OCI-LY7 (cell line): Measurements from ENCODE around the gene PANK3. TPM values are rescaled to one million over a fixed set of nuclear protein-coding genes. Genes with fewer than 3 reads are reported as not detected.

ENCODE experiments used
- BruUV-seq: library from RNA; stranded (reverse); fragments of 400-500 nt; replicated peaks from 2 replicates; lab custom pipeline; 2021; lab: Mats Ljungman, UMichigan
- CTCF ChIA-PET: fragments of 300-600 bp; sonication (Branson Sonifier 250); formaldehyde crosslinking; loops from one replicate; lab custom pipeline; 2022; ENCODE audit warnings: antibody characterized with exemption; ENCODE audit not compliant: unreplicated experiment; lab: Charles Lee
- POLR2A ChIA-PET: fragments of 300-600 bp; sonication (Branson Sonifier 250); formaldehyde crosslinking; loops from one replicate; lab custom pipeline; 2022; ENCODE audit warnings: antibody characterized with exemption; lab: Charles Lee
- DNase-seq: peaks from one replicate; pipeline ENCODE4 v3.0.0-alpha.2; 2015; ENCODE audit warnings: low spot score
- H2AFZ ChIP-seq: fragments of 200-600 bp; sonication (generic), shearing (Covaris generic); 2 replicates; pipeline ENCODE4 v1.6.1; 2014; ENCODE audit warnings: mild to moderate bottlenecking, antibody characterized with exemption, low read length, moderate library complexity
- H3K27ac ChIP-seq: fragments of 200-600 bp; sonication (generic); 2 replicates; pipeline ENCODE4 v1.5.1; 2014; ENCODE audit warnings: mixed run types, low read depth, mild to moderate bottlenecking, moderate library complexity, low read length, inconsistent platforms; ENCODE audit not compliant: poor library complexity, severe bottlenecking
- H3K36me3 ChIP-seq: fragments of 200-600 bp; sonication (generic); 2 replicates; pipeline ENCODE4 v1.6.1; 2014; ENCODE audit warnings: mild to moderate bottlenecking, antibody characterized with exemption, low read length, moderate library complexity, mixed read lengths; ENCODE audit not compliant: insufficient read depth
- H3K4me1 ChIP-seq: fragments of 200-600 bp; sonication (generic); 2 replicates; pipeline ENCODE4 v1.5.1; 2014; ENCODE audit warnings: mild to moderate bottlenecking, low read length; ENCODE audit not compliant: insufficient read depth, poor library complexity, severe bottlenecking
- H3K4me2 ChIP-seq: fragments of 200-600 bp; sonication (generic); 2 replicates; pipeline ENCODE4 v1.6.1; 2014; ENCODE audit warnings: mild to moderate bottlenecking, low read length
- H3K4me3 ChIP-seq: fragments of 200-600 bp; sonication (generic); 2 replicates; pipeline ENCODE4 v1.5.1; 2014; ENCODE audit warnings: mild to moderate bottlenecking, low read depth, low read length; ENCODE audit not compliant: poor library complexity, severe bottlenecking
- H3K79me2 ChIP-seq: fragments of 200-600 bp; sonication (generic); 2 replicates; pipeline ENCODE4 v1.6.1; 2016; ENCODE audit warnings: low read depth, mild to moderate bottlenecking, low read length, moderate library complexity, mixed read lengths; ENCODE audit not compliant: insufficient read depth
- H3K9me2 ChIP-seq: fragments of 200-600 bp; sonication (generic); 2 replicates; pipeline ENCODE4 v1.6.1; 2016; ENCODE audit warnings: mild to moderate bottlenecking, low read length, mixed read lengths; ENCODE audit not compliant: insufficient read depth
- H3K9me3 ChIP-seq: fragments of 200-600 bp; sonication (generic); 2 replicates; pipeline ENCODE4 v1.6.1; 2014; ENCODE audit warnings: mild to moderate bottlenecking, mixed run types, low read length, mixed read lengths
- H4K20me1 ChIP-seq: fragments of 200-600 bp; sonication (generic); 2 replicates; pipeline ENCODE4 v1.6.1; 2014; ENCODE audit warnings: mild to moderate bottlenecking, antibody characterized with exemption, low read length, moderate library complexity, mixed read lengths; ENCODE audit not compliant: insufficient read depth
- EZH2phosphoT487 ChIP-seq: fragments of 200-600 bp; sonication (generic); IDR thresholded peaks from 2 replicates; pipeline ENCODE4 v1.6.1; 2018; ENCODE audit warnings: low read depth, borderline replicate concordance, mild to moderate bottlenecking, mixed run types, antibody characterized with exemption, low read length, moderate library complexity, mixed read lengths
- intact Hi-C: fragments of 100-400 bp; cut with micrococcal nuclease; formaldehyde crosslinking; loops from one replicate; pipeline ENCODE4 v1.10.0; 2022; ENCODE audit not compliant: unreplicated experiment
- microRNA-seq: library from miRNA; unstranded; fragments of <30 nt; microRNA quantifications from one replicate; pipeline ENCODE4 v1.2.0, GENCODE V29; 2022; ENCODE audit warnings: borderline replicate concordance
- small RNA-seq: library from RNA; depleted of rRNA; stranded (forward); fragments of <200 nt; gene quantifications from one replicate; pipeline ENCODE3, GENCODE V24; 2014
- total RNA-seq, 2 experiments: library from RNA; depleted of rRNA in 1 of 2; stranded (reverse); fragments of >200 nt in 1 of 2; shearing (Covaris generic) in 1 of 2; gene quantifications; 2 replicates each; pipeline ENCODE4 v1.2.3, GENCODE V29; 2014 to 2022
- TF ChIP-seq, protein P1 (sequence below): fragments of 200-600 bp; sonication (generic); conservative IDR thresholded peaks from 2 replicates; pipeline ENCODE4 v1.5.1; 2014; ENCODE audit warnings: mild to moderate bottlenecking, antibody characterized with exemption, low read length, moderate library complexity, mixed read lengths

Gene PANK3
- total RNA-seq, 2 experiments from 2014 or later, result 33.9 to 76.6 TPM

DNA sequence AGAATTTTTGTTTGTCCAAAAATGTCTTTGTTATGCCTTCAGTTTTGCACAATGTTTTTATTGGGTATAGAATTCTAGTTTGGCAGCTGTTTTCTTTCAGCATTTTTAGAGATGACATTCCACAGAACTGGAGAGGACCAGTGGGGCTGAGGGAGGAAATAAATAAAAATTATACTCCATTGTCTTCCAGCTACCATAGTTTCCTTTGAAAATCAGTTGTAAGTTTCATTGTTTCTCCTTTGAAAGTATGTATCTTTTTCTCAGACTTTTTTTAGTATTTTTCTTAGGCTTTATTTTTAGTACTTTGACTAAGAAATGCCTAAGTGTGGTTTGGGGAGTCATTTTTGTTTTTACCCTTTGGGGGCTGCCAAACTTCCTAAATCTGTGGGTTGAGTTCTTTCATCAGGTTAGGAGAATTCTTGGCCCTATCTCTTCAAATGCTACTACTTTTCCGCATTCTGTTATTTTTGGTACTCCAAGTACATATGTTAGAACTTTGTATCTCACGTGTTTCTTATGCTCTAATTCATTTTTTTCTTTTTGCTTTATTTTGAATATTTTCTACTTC is 65.2 kb downstream of the PANK3 start:
- POLR2A ChIA-PET, result no interaction called here
- Histone ChIP-seq H3K36me3 (peaks cover 100% of the 10 kb centered on the region), H4K20me1 (no peaks in the 10 kb centered on the region), H3K9me3 (peaks cover 16% of the 10 kb centered on the region), H3K4me1 (no peaks in the 10 kb centered on the region), H3K27ac (no peak overlapping the region), H3K79me2 (no peaks in the 10 kb centered on the region), H3K4me2 (no peak overlapping the region), H3K4me3 (no peak overlapping the region), H2AFZ (no peak overlapping the region), H3K9me2 (no peaks in the 10 kb centered on the region)
- CTCF ChIA-PET, result no interaction called here
- BruUV-seq, result no TSS peak
- intact Hi-C loops, result loop anchor here (2.0 kb wide), 1 partner anchor 45 kb away; no protein-coding TSS in a partner anchor
- no peak for DNase-seq
- TF ChIP-seq, protein P1, sequence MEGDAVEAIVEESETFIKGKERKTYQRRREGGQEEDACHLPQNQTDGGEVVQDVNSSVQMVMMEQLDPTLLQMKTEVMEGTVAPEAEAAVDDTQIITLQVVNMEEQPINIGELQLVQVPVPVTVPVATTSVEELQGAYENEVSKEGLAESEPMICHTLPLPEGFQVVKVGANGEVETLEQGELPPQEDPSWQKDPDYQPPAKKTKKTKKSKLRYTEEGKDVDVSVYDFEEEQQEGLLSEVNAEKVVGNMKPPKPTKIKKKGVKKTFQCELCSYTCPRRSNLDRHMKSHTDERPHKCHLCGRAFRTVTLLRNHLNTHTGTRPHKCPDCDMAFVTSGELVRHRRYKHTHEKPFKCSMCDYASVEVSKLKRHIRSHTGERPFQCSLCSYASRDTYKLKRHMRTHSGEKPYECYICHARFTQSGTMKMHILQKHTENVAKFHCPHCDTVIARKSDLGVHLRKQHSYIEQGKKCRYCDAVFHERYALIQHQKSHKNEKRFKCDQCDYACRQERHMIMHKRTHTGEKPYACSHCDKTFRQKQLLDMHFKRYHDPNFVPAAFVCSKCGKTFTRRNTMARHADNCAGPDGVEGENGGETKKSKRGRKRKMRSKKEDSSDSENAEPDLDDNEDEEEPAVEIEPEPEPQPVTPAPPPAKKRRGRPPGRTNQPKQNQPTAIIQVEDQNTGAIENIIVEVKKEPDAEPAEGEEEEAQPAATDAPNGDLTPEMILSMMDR, result no peak
- no peak for TF ChIP-seq EZH2phosphoT487

DNA sequence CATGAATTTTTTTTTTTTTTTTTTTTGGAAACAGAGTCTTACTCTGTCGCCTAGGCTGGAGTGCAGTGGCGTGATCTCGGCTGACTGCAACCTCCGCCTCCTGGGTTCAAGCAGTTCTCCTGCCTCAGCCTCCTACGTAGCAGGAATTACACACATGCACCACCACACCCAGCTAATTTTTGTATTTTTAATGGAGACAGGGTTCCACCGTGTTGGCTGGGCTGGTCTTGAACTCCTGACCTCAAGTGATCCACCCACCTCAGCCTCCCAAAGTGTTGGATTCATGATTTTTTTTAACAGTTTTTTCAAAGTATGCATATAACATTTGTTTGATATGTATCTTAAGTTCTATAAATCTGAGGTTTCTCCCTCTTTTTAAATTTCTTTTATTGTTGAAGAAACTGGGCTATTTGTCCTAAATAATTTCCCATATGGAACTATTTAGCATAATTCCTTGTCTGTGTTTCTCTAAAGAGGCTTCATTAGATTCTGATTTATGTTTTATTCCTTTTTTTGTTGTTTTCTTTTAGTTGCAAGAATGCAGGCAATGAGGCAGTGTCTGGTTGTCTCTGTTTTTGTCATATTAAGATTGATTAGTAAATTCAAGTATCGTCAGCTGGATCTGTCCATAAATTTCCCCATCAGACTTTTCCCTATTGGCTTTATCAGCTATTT is 76.5 kb downstream of the PANK3 start:
- intact Hi-C loops, result no loop called here
- Histone ChIP-seq H3K4me1 (no peaks in the 10 kb centered on the region), H3K9me2 (no peaks in the 10 kb centered on the region), H3K36me3 (peaks cover 84% of the 10 kb centered on the region), H2AFZ (no peak overlapping the region), H3K4me3 (no peak overlapping the region), H3K9me3 (no peaks in the 10 kb centered on the region), H3K79me2 (no peaks in the 10 kb centered on the region), H3K27ac (no peak overlapping the region), H4K20me1 (no peaks in the 10 kb centered on the region), H3K4me2 (no peak overlapping the region)
- ChIA-PET CTCF (no interaction called here), POLR2A (no interaction called here)
- no peak for TF ChIP-seq EZH2phosphoT487
- TF ChIP-seq, protein P1, result no peak
- DNase-seq, result no peak
- BruUV-seq, result no TSS peak

Small RNA genes lying within 50 kb of the gene (microRNA-seq; reads per million reads assigned to microRNA genes)
- gene MIR103A1, result not detected
- not detected for gene MIR103B1

Small RNA genes lying within 50 kb of the gene (small RNA-seq; reads per million reads assigned to genes)
- gene MIR103A1, result 0.16 reads per million

Other genes with a start within 250 kb of the PANK3 start
- 54.4 and 62.1 TPM in 2 replicates for gene RARS1, start 92.9 kb downstream of the PANK3 start, total RNA-seq (2014; rRNA removed; shearing (Covaris generic))
- gene RARS1, start 92.9 kb downstream of the PANK3 start, total RNA-seq (2022), result 72.6 and 88.4 TPM in 2 replicates
- gene FBLL1, start 50.1 kb downstream of the PANK3 start, total RNA-seq (2014; rRNA removed; shearing (Covaris generic)), result not detected in 2 replicates
- gene FBLL1, start 50.1 kb downstream of the PANK3 start, total RNA-seq (2022), result not detected in 2 replicates